OCI-LY1 (cell line): ENCODE measurements around the gene PASK.

Source experiments
- EZH2 ChIP-seq: fragments of 200-600 bp; sonication (generic), shearing (Covaris generic); IDR thresholded peaks from 2 replicates; pipeline ENCODE4 v1.8.0; 2017; ENCODE audit warnings: borderline replicate concordance, mixed run types, mild to moderate bottlenecking, antibody characterized with exemption, low read length, moderate library complexity, mixed read lengths
- TF ChIP-seq, protein P1 (sequence below): fragments of 200-600 bp; sonication (generic), shearing (Covaris generic); IDR thresholded peaks from 2 replicates; pipeline ENCODE4 v1.5.1; 2017; ENCODE audit warnings: mild to moderate bottlenecking, antibody characterized with exemption, low read length, moderate library complexity, mixed read lengths

DNA sequence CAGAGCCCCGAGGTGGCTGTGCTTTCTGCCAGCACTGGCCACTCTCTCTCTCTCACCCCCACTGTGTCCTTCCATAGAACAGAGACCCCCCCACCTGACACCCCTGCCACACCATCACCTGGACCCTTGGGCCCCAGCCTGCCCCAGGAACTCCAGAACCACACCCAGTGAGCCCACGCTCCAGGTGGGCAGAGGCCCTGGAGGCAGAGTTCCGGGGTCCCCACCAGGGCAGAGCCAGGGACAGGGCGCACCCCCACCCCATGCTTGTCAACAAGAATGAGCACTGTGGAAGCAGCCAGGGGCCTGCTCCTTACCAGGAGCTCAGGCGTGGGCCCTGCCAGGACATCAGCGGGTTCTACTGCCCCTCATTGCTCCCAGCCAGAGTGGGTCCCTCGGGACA, 14.6 kb downstream of the PASK start:
- TF ChIP-seq, protein P1, sequence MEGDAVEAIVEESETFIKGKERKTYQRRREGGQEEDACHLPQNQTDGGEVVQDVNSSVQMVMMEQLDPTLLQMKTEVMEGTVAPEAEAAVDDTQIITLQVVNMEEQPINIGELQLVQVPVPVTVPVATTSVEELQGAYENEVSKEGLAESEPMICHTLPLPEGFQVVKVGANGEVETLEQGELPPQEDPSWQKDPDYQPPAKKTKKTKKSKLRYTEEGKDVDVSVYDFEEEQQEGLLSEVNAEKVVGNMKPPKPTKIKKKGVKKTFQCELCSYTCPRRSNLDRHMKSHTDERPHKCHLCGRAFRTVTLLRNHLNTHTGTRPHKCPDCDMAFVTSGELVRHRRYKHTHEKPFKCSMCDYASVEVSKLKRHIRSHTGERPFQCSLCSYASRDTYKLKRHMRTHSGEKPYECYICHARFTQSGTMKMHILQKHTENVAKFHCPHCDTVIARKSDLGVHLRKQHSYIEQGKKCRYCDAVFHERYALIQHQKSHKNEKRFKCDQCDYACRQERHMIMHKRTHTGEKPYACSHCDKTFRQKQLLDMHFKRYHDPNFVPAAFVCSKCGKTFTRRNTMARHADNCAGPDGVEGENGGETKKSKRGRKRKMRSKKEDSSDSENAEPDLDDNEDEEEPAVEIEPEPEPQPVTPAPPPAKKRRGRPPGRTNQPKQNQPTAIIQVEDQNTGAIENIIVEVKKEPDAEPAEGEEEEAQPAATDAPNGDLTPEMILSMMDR, result no peak
- no peak for TF ChIP-seq EZH2
